HepG2 (cell line): ENCODE measurements around the gene QKI. TPM values are rescaled to one million over a fixed set of nuclear protein-coding genes. Genes with fewer than 3 reads are reported as not detected.

Experiments
- MEF2D ChIP-seq: sonication (generic); formaldehyde crosslinking; IDR thresholded peaks from 2 replicates; pipeline ENCODE4 v1.5.1; 2020; ENCODE audit warnings: mild to moderate bottlenecking, missing genetic modification reagents
- NFRKB ChIP-seq: fragments of 450-650 bp; IDR thresholded peaks from 2 replicates; pipeline ENCODE4 v1.6.1; 2017
- POLR2A ChIP-seq, 2 experiments: IDR thresholded peaks; 2 replicates each; pipeline ENCODE4 v1.6.1; 2011; ENCODE audit warnings: low read depth in 2 of 2, low read length in 2 of 2, mild to moderate bottlenecking in 1 of 2, moderate library complexity in 1 of 2; ENCODE audit not compliant: insufficient read depth in 1 of 2
- RARA ChIP-seq: IDR thresholded peaks from 2 replicates; pipeline ENCODE4 v1.6.1; 2016; ENCODE audit warnings: missing genetic modification reagents, missing compliant biosample characterization
- RXRB ChIP-seq: IDR thresholded peaks from 2 replicates; pipeline ENCODE4 v1.6.1; 2016; ENCODE audit warnings: borderline replicate concordance, missing genetic modification reagents, missing compliant biosample characterization
- TAF1 ChIP-seq: sonication (generic); formaldehyde crosslinking; IDR thresholded peaks from 2 replicates; pipeline ENCODE4 v1.4.0; 2020; ENCODE audit warnings: missing genetic modification reagents
- ZNF501 ChIP-seq: sonication (generic); formaldehyde crosslinking; IDR thresholded peaks from 2 replicates; pipeline ENCODE4 v1.5.1; 2020; ENCODE audit warnings: mild to moderate bottlenecking, moderate library complexity, missing genetic modification reagents
- ZSCAN29 ChIP-seq: sonication (generic); formaldehyde crosslinking; conservative IDR thresholded peaks from 2 replicates; pipeline ENCODE4 v1.4.0; 2020; ENCODE audit warnings: mild to moderate bottlenecking, missing genetic modification reagents
- polyA plus RNA-seq, 8 experiments: library from polyadenylated mRNA; depleted of rRNA in 3 of 8; stranded (reverse) in 7 of 8; unstranded in 1 of 8; fragments of >200 nt; fragmentation: Illumina TruSeq in 4 of 8; extraction: Trizol in 4 of 8; gene quantifications; 2 replicates each; pipeline versions ENCODE4 v1.2.1 to v1.2.3, GENCODE V29; 2011 to 2016; ENCODE audit warnings: low read depth in 4 of 8, missing spikeins in 1 of 8, mixed read lengths in 1 of 8; ENCODE audit not compliant: insufficient read depth in 1 of 8
- total RNA-seq, 5 experiments: library from RNA; depleted of rRNA; stranded (reverse); fragments of >200 nt; fragmentation: Illumina TruSeq; extraction: Trizol; gene quantifications; 2 replicates each; pipeline ENCODE4 v1.2.3, GENCODE V29; 2016; ENCODE audit warnings: low read depth in 1 of 5
- TF ChIP-seq, protein P1 (sequence below): sonication (generic); formaldehyde crosslinking; IDR thresholded peaks from 2 replicates; pipeline ENCODE4 v1.5.1; 2020; ENCODE audit warnings: missing genetic modification reagents, mild to moderate bottlenecking, borderline replicate concordance
- TF ChIP-seq, protein P2 (sequence below): sonication (generic); formaldehyde crosslinking; IDR thresholded peaks from 2 replicates; pipeline ENCODE4 v1.8.0; 2022; ENCODE audit warnings: mild to moderate bottlenecking, missing genetic modification reagents, moderate library complexity
- TF ChIP-seq, protein P3 (sequence below): sonication (generic); formaldehyde crosslinking; IDR thresholded peaks from 2 replicates; pipeline ENCODE4; 2020; ENCODE audit warnings: missing genetic modification reagents, mild to moderate bottlenecking, borderline replicate concordance
- TF ChIP-seq, protein P4 (sequence below): sonication (generic); formaldehyde crosslinking; IDR thresholded peaks from 2 replicates; pipeline ENCODE4 v1.8.0; 2022; ENCODE audit warnings: missing genetic modification reagents, mild to moderate bottlenecking, borderline replicate concordance
- TF ChIP-seq, protein P5 (sequence below): sonication (generic); formaldehyde crosslinking; IDR thresholded peaks from 2 replicates; pipeline ENCODE4 v1.5.1; 2020; ENCODE audit warnings: missing genetic modification reagents, mild to moderate bottlenecking, borderline replicate concordance
- TF ChIP-seq, protein P6 (sequence below): sonication (generic); formaldehyde crosslinking; IDR thresholded peaks from 2 replicates; pipeline ENCODE4 v1.5.0; 2020; ENCODE audit warnings: mild to moderate bottlenecking, missing genetic modification reagents, borderline replicate concordance

Gene QKI
- total and polyA plus RNA-seq, 2 of the 13 experiments (the other 11 are each of a cell fraction or from before 2014, with no cell fraction given) = 136 to 137 TPM

DNA sequence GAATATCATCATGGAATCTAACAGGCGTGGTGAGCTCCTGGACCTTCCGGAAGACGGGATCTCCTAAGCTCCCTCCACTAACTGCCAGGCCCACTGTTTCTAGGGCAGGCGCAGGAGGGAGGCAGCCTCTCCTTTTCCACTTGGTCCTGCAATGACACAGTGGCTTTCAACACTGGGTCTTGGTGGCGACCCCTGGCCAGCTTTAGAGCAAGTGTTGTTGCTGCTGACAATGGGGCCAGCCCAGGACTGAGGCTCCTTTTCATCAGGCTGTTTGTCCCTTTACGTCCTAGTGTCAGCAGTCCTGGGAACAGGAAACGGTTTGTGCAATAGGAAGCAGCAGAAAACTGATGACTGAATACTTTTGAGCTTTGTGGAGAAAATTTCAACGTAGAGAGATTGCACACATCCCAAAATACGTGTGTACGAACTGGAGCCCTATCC is 9.7 kb upstream of the QKI start (continued):
- TF ChIP-seq, protein P1, sequence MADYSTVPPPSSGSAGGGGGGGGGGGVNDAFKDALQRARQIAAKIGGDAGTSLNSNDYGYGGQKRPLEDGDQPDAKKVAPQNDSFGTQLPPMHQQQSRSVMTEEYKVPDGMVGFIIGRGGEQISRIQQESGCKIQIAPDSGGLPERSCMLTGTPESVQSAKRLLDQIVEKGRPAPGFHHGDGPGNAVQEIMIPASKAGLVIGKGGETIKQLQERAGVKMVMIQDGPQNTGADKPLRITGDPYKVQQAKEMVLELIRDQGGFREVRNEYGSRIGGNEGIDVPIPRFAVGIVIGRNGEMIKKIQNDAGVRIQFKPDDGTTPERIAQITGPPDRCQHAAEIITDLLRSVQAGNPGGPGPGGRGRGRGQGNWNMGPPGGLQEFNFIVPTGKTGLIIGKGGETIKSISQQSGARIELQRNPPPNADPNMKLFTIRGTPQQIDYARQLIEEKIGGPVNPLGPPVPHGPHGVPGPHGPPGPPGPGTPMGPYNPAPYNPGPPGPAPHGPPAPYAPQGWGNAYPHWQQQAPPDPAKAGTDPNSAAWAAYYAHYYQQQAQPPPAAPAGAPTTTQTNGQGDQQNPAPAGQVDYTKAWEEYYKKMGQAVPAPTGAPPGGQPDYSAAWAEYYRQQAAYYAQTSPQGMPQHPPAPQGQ (CRISPR knock-in tag) = no peak
- TF ChIP-seq MEF2D (CRISPR knock-in tag) (no peak), RARA (CRISPR knock-in tag) (no peak), NFRKB (no peak), ZNF501 (CRISPR knock-in tag) (0 out of 2 replicates have a peak, but pooled peaks have one; percentile 11), RXRB (CRISPR knock-in tag) (peak; percentile 25; the same call in 1 of the 2 replicates), ZSCAN29 (CRISPR knock-in tag) (no peak), TAF1 (CRISPR knock-in tag) (peak; percentile 37; the same call in 1 of the 2 replicates), POLR2A (IDR thresholded peaks at IDR 0.05; ENCODE audit: insufficient read depth in 1 of 2, low read depth in 2 of 2, low read length in 2 of 2) (no peak)
- TF ChIP-seq, protein P2, sequence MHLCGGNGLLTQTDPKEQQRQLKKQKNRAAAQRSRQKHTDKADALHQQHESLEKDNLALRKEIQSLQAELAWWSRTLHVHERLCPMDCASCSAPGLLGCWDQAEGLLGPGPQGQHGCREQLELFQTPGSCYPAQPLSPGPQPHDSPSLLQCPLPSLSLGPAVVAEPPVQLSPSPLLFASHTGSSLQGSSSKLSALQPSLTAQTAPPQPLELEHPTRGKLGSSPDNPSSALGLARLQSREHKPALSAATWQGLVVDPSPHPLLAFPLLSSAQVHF = no peak
- TF ChIP-seq, protein P3, sequence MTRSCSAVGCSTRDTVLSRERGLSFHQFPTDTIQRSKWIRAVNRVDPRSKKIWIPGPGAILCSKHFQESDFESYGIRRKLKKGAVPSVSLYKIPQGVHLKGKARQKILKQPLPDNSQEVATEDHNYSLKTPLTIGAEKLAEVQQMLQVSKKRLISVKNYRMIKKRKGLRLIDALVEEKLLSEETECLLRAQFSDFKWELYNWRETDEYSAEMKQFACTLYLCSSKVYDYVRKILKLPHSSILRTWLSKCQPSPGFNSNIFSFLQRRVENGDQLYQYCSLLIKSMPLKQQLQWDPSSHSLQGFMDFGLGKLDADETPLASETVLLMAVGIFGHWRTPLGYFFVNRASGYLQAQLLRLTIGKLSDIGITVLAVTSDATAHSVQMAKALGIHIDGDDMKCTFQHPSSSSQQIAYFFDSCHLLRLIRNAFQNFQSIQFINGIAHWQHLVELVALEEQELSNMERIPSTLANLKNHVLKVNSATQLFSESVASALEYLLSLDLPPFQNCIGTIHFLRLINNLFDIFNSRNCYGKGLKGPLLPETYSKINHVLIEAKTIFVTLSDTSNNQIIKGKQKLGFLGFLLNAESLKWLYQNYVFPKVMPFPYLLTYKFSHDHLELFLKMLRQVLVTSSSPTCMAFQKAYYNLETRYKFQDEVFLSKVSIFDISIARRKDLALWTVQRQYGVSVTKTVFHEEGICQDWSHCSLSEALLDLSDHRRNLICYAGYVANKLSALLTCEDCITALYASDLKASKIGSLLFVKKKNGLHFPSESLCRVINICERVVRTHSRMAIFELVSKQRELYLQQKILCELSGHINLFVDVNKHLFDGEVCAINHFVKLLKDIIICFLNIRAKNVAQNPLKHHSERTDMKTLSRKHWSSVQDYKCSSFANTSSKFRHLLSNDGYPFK = no peak; the same call in 1 of the 2 replicates
- TF ChIP-seq, protein P4, sequence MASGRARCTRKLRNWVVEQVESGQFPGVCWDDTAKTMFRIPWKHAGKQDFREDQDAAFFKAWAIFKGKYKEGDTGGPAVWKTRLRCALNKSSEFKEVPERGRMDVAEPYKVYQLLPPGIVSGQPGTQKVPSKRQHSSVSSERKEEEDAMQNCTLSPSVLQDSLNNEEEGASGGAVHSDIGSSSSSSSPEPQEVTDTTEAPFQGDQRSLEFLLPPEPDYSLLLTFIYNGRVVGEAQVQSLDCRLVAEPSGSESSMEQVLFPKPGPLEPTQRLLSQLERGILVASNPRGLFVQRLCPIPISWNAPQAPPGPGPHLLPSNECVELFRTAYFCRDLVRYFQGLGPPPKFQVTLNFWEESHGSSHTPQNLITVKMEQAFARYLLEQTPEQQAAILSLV = no peak
- TF ChIP-seq, protein P5, sequence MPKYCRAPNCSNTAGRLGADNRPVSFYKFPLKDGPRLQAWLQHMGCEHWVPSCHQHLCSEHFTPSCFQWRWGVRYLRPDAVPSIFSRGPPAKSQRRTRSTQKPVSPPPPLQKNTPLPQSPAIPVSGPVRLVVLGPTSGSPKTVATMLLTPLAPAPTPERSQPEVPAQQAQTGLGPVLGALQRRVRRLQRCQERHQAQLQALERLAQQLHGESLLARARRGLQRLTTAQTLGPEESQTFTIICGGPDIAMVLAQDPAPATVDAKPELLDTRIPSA = no peak
- TF ChIP-seq, protein P6, sequence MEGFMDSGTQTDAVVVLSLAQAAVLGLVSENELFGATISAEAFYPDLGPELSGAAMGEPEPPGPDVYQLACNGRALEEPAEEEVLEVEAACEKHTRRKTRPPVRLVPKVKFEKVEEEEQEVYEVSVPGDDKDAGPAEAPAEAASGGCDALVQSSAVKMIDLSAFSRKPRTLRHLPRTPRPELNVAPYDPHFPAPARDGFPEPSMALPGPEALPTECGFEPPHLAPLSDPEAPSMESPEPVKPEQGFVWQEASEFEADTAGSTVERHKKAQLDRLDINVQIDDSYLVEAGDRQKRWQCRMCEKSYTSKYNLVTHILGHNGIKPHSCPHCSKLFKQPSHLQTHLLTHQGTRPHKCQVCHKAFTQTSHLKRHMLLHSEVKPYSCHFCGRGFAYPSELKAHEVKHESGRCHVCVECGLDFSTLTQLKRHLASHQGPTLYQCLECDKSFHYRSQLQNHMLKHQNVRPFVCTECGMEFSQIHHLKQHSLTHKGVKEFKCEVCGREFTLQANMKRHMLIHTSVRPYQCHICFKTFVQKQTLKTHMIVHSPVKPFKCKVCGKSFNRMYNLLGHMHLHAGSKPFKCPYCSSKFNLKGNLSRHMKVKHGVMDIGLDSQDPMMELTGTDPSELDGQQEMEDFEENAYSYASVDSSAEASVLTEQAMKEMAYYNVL (CRISPR knock-in tag) = 0 out of 2 replicates have a peak, but pooled peaks have one; percentile 43
